Mammary epithelial cell (primary cell): Measurements from ENCODE around the gene NEK5.

Experiments
- CTCF ChIP-seq, 2 donors: IDR thresholded peaks in 1 of 2; conservative IDR thresholded peaks in 1 of 2; 2 replicates each; pipeline ENCODE4 v1.5.1; 2011 to 2012; ENCODE audit warnings: inconsistent platforms in 2 of 2, low read length in 2 of 2, mild to moderate bottlenecking in 2 of 2, control low read depth in 1 of 2, low read depth in 1 of 2; ENCODE audit not compliant: insufficient read depth in 1 of 2; ENCODE audit errors: extremely low read depth in 1 of 2
- EZH2 ChIP-seq: IDR thresholded peaks from 2 replicates; pipeline ENCODE4 v1.6.1; 2012; ENCODE audit warnings: low read length, inconsistent platforms, borderline replicate concordance

- peak in 1 of 2 donors; percentile 18 for TF ChIP-seq CTCF (conservative IDR thresholded peaks at IDR 0.05 in 1 of 2, IDR thresholded peaks at IDR 0.05 in 1 of 2; ENCODE audit: extremely low read depth in 1 of 2, insufficient read depth in 1 of 2, low read depth in 1 of 2, low read length in 2 of 2)
- no peak for TF ChIP-seq EZH2
These were observed 117.8 kb downstream of the NEK5 start, which contains the start of gene ATP7B for GRCh38 chr13:52010890-52011631.
